B cell (primary cell): Measurements from ENCODE around the gene RHPN2.

Experiments
- EZH2 ChIP-seq: IDR thresholded peaks from 2 replicates; pipeline ENCODE4 v1.6.1; 2012; ENCODE audit warnings: borderline replicate concordance, low read depth, mild to moderate bottlenecking, moderate library complexity, low read length; ENCODE audit not compliant: insufficient read depth, poor library complexity, severe bottlenecking
- TF ChIP-seq, protein P1 (sequence below): fragments of 200-600 bp; IDR thresholded peaks from one replicate; pipeline ENCODE4 v1.8.0; 2022; ENCODE audit warnings: antibody characterized with exemption, mild to moderate bottlenecking

DNA sequence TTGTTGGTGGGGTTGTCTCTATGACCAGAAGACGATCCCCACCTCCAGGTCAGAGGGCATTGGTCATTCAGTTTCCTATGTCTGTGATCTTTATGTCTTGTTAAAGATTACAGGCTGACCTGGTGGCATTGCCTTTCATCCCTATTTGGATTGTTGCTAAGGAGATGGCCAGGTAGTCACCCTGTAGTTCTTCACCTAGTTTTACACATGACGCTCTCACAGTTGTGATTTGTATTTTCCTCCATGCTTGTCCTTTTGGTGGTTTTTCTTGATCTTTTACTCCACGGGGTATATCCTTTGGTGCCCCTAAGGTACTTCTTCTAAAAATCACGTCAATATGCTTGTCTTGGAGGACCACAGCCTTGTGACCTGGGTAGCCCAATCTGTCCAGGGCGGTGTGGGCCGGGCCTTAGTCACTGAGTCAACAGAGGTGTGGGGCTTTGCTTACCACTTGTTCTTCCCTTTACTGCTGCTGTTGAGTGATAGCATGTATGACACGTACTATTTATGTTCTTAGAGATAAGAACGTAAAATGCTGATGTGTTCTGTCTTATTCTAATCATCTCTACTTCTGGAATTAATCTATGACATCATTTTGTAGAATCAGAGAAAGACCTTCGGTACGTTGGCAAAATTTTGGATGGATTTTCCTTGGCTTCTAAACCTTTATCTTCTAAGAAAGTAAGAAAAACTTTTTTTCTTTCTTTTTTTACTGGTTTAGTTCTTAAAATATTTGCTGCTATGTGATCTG is 36.4 kb upstream of the RHPN2 start:
- TF ChIP-seq, protein P1, sequence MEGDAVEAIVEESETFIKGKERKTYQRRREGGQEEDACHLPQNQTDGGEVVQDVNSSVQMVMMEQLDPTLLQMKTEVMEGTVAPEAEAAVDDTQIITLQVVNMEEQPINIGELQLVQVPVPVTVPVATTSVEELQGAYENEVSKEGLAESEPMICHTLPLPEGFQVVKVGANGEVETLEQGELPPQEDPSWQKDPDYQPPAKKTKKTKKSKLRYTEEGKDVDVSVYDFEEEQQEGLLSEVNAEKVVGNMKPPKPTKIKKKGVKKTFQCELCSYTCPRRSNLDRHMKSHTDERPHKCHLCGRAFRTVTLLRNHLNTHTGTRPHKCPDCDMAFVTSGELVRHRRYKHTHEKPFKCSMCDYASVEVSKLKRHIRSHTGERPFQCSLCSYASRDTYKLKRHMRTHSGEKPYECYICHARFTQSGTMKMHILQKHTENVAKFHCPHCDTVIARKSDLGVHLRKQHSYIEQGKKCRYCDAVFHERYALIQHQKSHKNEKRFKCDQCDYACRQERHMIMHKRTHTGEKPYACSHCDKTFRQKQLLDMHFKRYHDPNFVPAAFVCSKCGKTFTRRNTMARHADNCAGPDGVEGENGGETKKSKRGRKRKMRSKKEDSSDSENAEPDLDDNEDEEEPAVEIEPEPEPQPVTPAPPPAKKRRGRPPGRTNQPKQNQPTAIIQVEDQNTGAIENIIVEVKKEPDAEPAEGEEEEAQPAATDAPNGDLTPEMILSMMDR, result no peak
- TF ChIP-seq EZH2, result no peak
